ENCODE measurements around the gene MSL1.
A peak's percentile ranks its signal among the peaks of the same experiment; 100 is the strongest.

Gene MSL1

DNA sequence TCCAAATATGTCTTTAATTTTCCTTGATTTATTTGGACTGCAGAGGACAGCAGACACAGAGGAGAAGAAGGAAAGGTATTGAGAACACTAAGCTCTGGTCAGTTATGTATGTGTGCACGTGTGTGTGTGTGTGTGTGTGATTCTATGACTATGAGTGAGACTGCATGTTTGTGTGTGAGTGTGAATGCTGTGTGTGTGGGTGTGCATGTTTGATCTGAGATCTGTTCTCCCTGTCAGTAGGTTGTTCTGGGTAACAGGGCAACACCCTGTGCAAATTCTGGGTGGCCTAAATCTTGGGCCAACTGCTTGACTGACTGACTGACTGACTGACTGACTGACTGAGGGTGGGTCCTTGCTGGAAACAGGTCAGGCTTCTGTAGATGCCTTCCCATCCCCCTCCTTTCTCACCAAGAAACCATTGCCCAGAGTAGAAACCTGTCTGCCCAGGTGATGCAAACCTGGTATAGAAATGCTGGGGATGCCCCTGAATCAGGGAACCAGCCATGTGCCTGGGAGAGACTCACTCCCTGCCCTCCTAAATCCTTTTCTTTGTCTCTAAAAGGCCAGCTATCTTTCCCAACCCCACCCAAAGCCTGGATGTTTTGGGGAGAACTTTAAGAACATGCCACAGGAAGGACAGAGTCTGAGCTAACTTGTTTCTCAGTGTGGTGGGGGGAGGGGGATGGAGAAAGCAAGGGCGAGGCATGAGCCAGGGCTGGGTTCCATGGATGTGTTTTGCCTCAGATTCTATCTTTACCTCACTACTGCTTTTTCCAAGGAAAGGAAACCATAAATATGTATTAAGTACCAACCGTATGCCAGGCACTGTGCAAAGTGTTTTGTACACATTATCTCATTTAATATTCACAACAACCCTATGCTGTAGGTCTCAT is 16.9 kb upstream of the MSL1 start:
- no peak for DNase-seq (ENCODE audit: low read depth in 2 of 2)

- no peak for DNase-seq (ENCODE audit: low read depth in 2 of 2)
These were observed 15.7 kb upstream of the MSL1 start for GRCh38 chr17:40105861-40106759.

- no peak for DNase-seq (ENCODE audit: low read depth in 2 of 2)
These were observed 14.8 kb upstream of the MSL1 start for GRCh38 chr17:40106760-40107521.

DNA sequence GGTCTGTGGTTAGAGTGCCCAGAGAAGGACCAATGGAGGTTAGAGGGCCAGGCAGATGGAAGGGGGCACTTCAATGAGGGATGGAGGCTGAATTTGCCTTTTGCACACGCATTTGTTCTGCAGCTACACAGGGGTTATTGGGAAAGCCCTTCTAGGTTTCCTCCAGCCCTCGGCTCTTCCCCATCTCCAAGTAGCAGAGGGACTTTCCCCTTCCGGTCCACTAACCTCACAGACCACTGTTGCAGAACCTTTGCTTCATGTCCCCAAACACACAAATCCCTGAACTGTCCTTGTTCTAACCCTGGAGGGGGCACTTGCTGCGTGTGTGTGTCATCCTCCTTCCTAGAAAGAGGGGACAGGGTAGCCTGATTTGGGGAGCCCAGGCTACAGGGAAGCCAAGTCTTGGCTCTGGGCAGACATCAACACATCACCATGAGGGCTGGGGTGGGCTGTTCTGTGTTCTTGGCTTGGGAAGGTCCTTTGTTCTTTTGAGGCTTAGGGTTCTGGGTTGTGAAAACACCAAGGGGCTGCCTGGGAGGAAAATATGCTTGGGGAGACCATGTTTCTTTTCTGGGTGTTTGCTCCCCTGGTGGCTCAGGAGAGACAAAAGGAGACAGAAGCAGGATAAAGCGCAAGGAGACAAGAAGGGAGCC is 14.1 kb upstream of the MSL1 start:
- DNase-seq (ENCODE audit: low read depth in 2 of 2) = no peak

- DNase-seq (ENCODE audit: low read depth in 2 of 2) = no peak
These were observed 12.6 kb upstream of the MSL1 start for GRCh38 chr17:40108970-40109824.

DNA sequence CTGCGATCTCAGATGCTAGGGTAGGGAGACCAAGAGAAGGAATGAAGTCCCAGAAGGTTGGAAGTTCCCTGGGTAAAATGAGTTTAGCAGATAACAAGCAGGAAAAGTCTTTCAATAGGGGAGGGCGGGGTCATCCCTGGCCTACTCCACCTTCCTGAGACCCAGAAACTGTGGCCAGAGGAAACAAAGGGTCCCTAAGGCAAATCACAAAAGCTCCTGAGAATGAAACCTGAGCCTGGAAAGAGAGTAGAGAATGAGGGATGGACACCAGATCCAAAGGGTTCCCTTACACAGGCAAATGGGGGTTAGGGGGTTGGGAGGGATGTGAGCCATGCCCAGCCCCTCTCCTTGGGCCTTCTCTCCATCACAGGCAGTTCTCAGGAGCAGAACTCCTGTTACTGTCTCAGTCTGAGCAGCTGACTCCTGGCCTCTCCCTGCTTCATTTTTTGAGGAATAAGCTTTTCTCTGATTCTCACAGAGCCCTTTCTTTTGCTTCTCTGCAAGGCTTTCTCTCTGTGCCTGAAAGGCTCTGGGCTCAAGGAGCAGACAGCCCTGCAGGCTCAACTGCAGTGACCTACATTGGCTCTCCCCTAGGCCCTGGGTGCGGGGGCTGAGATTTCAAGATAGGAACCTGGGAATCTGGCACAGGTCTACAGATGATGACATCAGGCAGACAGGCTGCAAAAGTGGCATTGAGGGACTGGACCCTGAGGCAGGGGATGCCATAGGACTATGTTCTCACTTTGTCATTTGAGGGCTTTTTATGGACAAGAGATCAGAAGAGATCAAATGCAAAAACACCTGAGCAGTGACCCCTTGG is 11.5 kb upstream of the MSL1 start:
- no peak for DNase-seq (ENCODE audit: low read depth in 2 of 2)

DNA sequence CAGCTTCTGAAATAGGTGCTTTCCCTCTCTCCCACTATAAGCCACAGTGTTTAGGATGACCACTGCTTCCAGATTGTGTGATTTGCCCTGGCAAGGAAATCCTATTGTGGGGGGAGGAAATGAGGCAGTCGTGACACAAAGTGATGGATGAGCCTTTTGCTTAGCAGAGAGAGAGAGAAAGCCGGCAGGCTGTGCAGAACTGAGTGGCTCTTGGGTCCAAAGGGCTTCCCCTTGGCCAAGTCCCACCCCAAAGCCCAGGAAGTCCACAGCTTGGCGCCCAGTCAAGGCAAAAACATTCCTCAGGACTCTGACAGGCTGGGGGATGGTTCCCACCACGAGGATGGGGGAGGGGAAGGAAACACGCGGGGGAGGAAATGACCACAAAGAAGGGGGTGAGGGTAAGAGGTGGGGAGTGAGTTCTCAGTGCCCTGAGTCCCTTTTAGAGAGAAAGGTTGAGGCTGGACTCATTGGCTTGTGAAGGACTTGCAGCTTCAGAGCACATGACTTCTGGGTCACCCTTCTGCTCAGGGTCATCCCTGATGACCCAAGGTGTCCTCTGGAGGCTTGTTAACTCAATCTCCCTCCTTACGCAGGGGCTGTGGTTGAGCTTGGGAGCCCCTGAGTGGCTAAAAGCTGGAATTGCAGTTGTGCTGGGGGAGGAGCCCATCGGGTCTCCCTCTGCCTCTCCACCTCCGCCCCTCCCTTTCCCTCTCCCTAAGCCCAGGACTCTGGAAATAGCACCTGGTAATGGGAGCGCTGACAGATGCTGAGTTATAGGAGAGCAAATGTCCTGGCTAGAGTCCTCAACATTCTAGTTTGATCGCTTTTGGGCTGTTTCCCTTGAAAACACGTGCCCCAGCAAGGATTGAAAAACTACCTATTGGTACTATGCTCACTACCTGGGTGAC is 10.3 kb upstream of the MSL1 start:
- no peak for DNase-seq (ENCODE audit: low read depth in 2 of 2)

- no peak for DNase-seq (ENCODE audit: low read depth in 2 of 2)
These were observed 9.5 kb upstream of the MSL1 start for GRCh38 chr17:40112191-40112711.

GRCh38 chr17:40112718-40113109 is 9.1 kb upstream of the MSL1 start:
- DNase-seq (ENCODE audit: low read depth in 2 of 2) = no peak

DNA sequence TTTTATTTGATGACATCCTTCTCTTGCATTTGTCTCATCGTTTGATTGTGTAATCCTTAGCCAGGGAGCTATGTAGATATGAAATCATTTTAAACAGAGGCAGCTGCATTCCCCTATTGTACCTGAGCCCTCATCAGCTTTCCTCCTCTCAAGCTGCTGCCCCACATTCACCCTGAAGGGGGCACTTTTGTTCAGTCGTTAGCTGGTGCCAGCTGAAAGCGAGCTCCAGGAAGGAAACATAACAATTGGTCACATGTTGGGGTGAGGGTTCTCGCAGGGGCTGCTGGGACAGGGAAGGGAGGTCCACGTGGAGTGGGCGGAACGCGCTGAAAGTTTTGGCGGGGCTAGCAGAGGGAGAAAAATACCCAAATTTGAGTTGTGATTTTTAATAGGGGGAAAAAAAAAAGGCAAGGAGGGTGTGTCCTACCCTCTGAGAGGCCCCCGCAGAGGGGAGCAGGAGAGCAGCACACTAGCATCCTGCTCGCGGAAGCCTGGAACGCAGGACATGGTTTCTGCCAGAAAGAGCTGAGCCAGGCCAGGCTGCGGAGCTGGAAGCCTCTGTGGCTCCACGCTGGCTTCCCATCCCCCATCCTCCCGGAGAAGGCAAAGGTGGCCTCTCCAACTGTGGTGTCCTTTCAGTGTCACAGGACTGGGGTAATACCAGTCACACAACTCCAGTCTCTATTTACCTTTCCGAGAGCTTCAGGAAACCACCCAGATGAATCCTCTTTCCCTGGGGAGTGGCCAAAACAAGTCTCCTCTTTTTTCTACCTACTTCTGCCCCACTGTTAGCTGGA is 8.5 kb upstream of the MSL1 start:
- peak; percentile 84 to 85 for DNase-seq (ENCODE audit: low read depth in 2 of 2)

- no peak for DNase-seq (ENCODE audit: low read depth in 2 of 2)
These were observed 7.9 kb upstream of the MSL1 start for GRCh38 chr17:40113907-40114245.

DNA sequence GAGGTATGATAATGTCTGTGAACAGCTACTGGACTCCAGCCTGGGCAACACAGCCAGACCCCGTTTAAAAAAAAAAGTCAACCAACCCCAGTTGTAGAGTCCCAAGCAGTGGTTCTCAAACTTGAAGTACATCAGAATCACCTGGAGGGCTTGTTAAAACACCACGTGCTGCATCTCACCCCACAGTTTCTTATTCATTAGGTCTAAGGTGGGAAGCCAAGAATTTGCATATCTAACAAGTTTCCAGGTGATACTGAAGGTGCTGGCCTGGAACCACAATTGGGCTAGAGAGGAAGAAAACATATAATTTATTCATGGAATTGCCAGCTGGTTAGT is 6.7 kb upstream of the MSL1 start:
- DNase-seq (ENCODE audit: low read depth in 2 of 2) = no peak

GRCh38 chr17:40122136-40122998 is 596 bp downstream of the MSL1 start:
- DNase-seq (ENCODE audit: low read depth in 2 of 2) = no peak

- no peak for DNase-seq (ENCODE audit: low read depth in 2 of 2)
These were observed 1.4 kb downstream of the MSL1 start for GRCh38 chr17:40122999-40123810.

DNA sequence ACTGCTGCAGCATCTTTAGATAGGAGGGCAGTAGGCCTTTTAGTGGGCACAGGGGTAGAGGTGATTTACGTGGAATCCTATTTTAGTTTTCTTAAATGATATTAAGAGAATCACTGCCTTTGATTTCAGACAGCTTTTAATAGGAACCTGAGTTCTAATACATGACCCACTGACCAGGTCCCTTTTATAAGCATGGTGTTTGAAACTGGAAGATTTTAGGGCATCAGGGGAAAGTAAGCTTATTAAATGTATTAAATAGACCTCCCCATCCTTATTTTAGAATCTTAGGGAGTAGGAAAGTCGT is 2.0 kb downstream of the MSL1 start:
- no peak for DNase-seq (ENCODE audit: low read depth in 2 of 2)

All from stimulated activated CD8-positive, alpha-beta memory T cell treated with anti-CD3 and anti-CD28 coated beads, Interleukin-2, amount 100 ng/mL, for 1 hour (primary cell).